Central memory CD8-positive, alpha-beta T cell (primary cell): ENCODE results near the gene GALNT10.

Experiments used
- ATAC-seq: fragments of 150-1000 bp; cut with Tn5 transposase; replicated peaks from 2 replicates; pipeline ENCODE4 v1.10.0; 2022; ENCODE audit warnings: mild to moderate bottlenecking, moderate FRiP score, moderate number of reproducible peaks; ENCODE audit not compliant: poor library complexity, severe bottlenecking; ENCODE audit errors: extremely low read depth
- DNase-seq, 2 donors: peaks; one replicate each; pipeline ENCODE4 v3.0.0; 2021; ENCODE audit warnings: low spot score in 2 of 2
- H3K27ac Mint-ChIP-seq: one replicate; pipeline ENCODE4 v1.8.0; 2022; ENCODE audit warnings: low read depth, mild to moderate bottlenecking, moderate library complexity, mixed read lengths
- H3K27me3 Mint-ChIP-seq: one replicate; pipeline ENCODE4 v1.8.0; 2022; ENCODE audit warnings: mixed read lengths
- H3K36me3 Mint-ChIP-seq: one replicate; pipeline ENCODE4 v1.8.0; 2022; ENCODE audit warnings: mild to moderate bottlenecking, moderate library complexity, mixed read lengths; ENCODE audit not compliant: insufficient read depth
- H3K4me1 Mint-ChIP-seq: one replicate; pipeline ENCODE4 v1.8.0; 2022; ENCODE audit warnings: mixed read lengths
- H3K4me3 Mint-ChIP-seq: one replicate; pipeline ENCODE4 v1.8.0; 2022; ENCODE audit warnings: mild to moderate bottlenecking, moderate library complexity, mixed read lengths
- H3K9me3 Mint-ChIP-seq: one replicate; pipeline ENCODE4 v1.8.0; 2022; ENCODE audit warnings: mixed read lengths

Gene GALNT10

GRCh38 chr5:154214371-154215106 lies 24.0 kb downstream of the GALNT10 start:
- Mint-ChIP-seq H3K4me1 (peaks cover 48% of the 10 kb centered on the region), H3K27me3 (no peaks in the 10 kb centered on the region), H3K4me3 (no peak overlapping the region), H3K36me3 (peaks cover 4% of the 10 kb centered on the region), H3K9me3 (no peaks in the 10 kb centered on the region), H3K27ac (peak overlapping the region; percentile 64)
- no peak for DNase-seq
- no peak for ATAC-seq

GRCh38 chr5:154215571-154216325 lies 25.2 kb downstream of the GALNT10 start:
- ATAC-seq (no peak), DNase-seq (no peak)
- Mint-ChIP-seq H3K4me1 (peaks cover 49% of the 10 kb centered on the region), H3K4me3 (no peak overlapping the region), H3K36me3 (peaks cover 10% of the 10 kb centered on the region), H3K27me3 (no peaks in the 10 kb centered on the region), H3K9me3 (no peaks in the 10 kb centered on the region), H3K27ac (no peak overlapping the region)

GRCh38 chr5:154217462-154217861 lies 26.9 kb downstream of the GALNT10 start:
- H3K4me3 Mint-ChIP-seq: no peak overlapping the region
- no peak for DNase-seq
- no peaks in the 10 kb centered on the region for H3K9me3 Mint-ChIP-seq
- peaks cover 54% of the 10 kb centered on the region for H3K4me1 Mint-ChIP-seq
- H3K27me3 Mint-ChIP-seq: no peaks in the 10 kb centered on the region
- peaks cover 12% of the 10 kb centered on the region for H3K36me3 Mint-ChIP-seq
- ATAC-seq: no peak
- no peak overlapping the region for H3K27ac Mint-ChIP-seq

- Mint-ChIP-seq H3K9me3 (no peaks in the 10 kb centered on the region), H3K36me3 (peaks cover 15% of the 10 kb centered on the region), H3K27ac (peak overlapping the region; percentile 87), H3K4me1 (peaks cover 66% of the 10 kb centered on the region), H3K4me3 (no peak overlapping the region), H3K27me3 (no peaks in the 10 kb centered on the region)
- no peak for DNase-seq
- no peak for ATAC-seq
Observed at GRCh38 chr5:154218786-154219185, 28.3 kb downstream of the GALNT10 start.

GRCh38 chr5:154220625-154221024 lies 30.1 kb downstream of the GALNT10 start:
- no peak overlapping the region for H3K27ac Mint-ChIP-seq
- H3K9me3 Mint-ChIP-seq: no peaks in the 10 kb centered on the region
- ATAC-seq (no peak), DNase-seq (no peak)
- peaks cover 16% of the 10 kb centered on the region for H3K36me3 Mint-ChIP-seq
- H3K27me3 Mint-ChIP-seq: no peaks in the 10 kb centered on the region
- no peak overlapping the region for H3K4me3 Mint-ChIP-seq
- H3K4me1 Mint-ChIP-seq: peaks cover 62% of the 10 kb centered on the region

- Mint-ChIP-seq H3K4me3 (no peak overlapping the region), H3K27ac (peak overlapping the region; percentile 96), H3K36me3 (peaks cover 17% of the 10 kb centered on the region), H3K9me3 (no peaks in the 10 kb centered on the region), H3K4me1 (peaks cover 57% of the 10 kb centered on the region), H3K27me3 (no peaks in the 10 kb centered on the region)
- ATAC-seq: peak; percentile 97
- peak in 1 of 2 donors; percentile 47 for DNase-seq
Observed at GRCh38 chr5:154221371-154221896, 30.9 kb downstream of the GALNT10 start.

GRCh38 chr5:154222414-154222813 lies 31.9 kb downstream of the GALNT10 start:
- no peak for DNase-seq
- Mint-ChIP-seq H3K27me3 (no peaks in the 10 kb centered on the region), H3K4me3 (no peak overlapping the region), H3K4me1 (peaks cover 49% of the 10 kb centered on the region), H3K27ac (peak overlapping the region; percentile 96), H3K36me3 (peaks cover 19% of the 10 kb centered on the region), H3K9me3 (no peaks in the 10 kb centered on the region)
- ATAC-seq: no peak

- Mint-ChIP-seq H3K4me3 (no peak overlapping the region), H3K27ac (peak overlapping the region; percentile 96), H3K4me1 (peaks cover 58% of the 10 kb centered on the region), H3K27me3 (no peaks in the 10 kb centered on the region), H3K9me3 (no peaks in the 10 kb centered on the region), H3K36me3 (peaks cover 19% of the 10 kb centered on the region)
- DNase-seq (no peak), ATAC-seq (no peak)
Observed at GRCh38 chr5:154223320-154223719, 32.8 kb downstream of the GALNT10 start.

- H3K36me3 Mint-ChIP-seq: peaks cover 11% of the 10 kb centered on the region
- DNase-seq (no peak), ATAC-seq (no peak)
- H3K9me3 Mint-ChIP-seq: no peaks in the 10 kb centered on the region
- no peak overlapping the region for H3K4me3 Mint-ChIP-seq
- peaks cover 45% of the 10 kb centered on the region for H3K4me1 Mint-ChIP-seq
- H3K27ac Mint-ChIP-seq: no peak overlapping the region
- no peaks in the 10 kb centered on the region for H3K27me3 Mint-ChIP-seq
Observed at GRCh38 chr5:154227090-154227489, 36.6 kb downstream of the GALNT10 start.

- ATAC-seq (no peak), DNase-seq (no peak)
- no peaks in the 10 kb centered on the region for H3K27me3 Mint-ChIP-seq
- no peak overlapping the region for H3K27ac Mint-ChIP-seq
- no peaks in the 10 kb centered on the region for H3K9me3 Mint-ChIP-seq
- peak overlapping the region; percentile 23 for H3K4me3 Mint-ChIP-seq
- peaks cover 45% of the 10 kb centered on the region for H3K4me1 Mint-ChIP-seq
- H3K36me3 Mint-ChIP-seq: peaks cover 8% of the 10 kb centered on the region
Observed at GRCh38 chr5:154228696-154229095, 38.2 kb downstream of the GALNT10 start.

- peaks cover 52% of the 10 kb centered on the region for H3K4me1 Mint-ChIP-seq
- ATAC-seq (no peak), DNase-seq (no peak)
- H3K9me3 Mint-ChIP-seq: no peaks in the 10 kb centered on the region
- no peak overlapping the region for H3K27ac Mint-ChIP-seq
- no peaks in the 10 kb centered on the region for H3K27me3 Mint-ChIP-seq
- H3K36me3 Mint-ChIP-seq: peaks cover 8% of the 10 kb centered on the region
- no peak overlapping the region for H3K4me3 Mint-ChIP-seq
Observed at GRCh38 chr5:154230526-154230925, 40.0 kb downstream of the GALNT10 start.

- ATAC-seq: no peak
- no peak overlapping the region for H3K27ac Mint-ChIP-seq
Observed at GRCh38 chr5:154234551-154234950, 44.0 kb downstream of the GALNT10 start.

GRCh38 chr5:154236011-154236410 lies 45.5 kb downstream of the GALNT10 start:
- H3K36me3 Mint-ChIP-seq: peaks cover 2% of the 10 kb centered on the region
- ATAC-seq (no peak), DNase-seq (no peak)
- H3K9me3 Mint-ChIP-seq: no peaks in the 10 kb centered on the region
- H3K27ac Mint-ChIP-seq: no peak overlapping the region
- H3K4me1 Mint-ChIP-seq: peaks cover 65% of the 10 kb centered on the region
- H3K27me3 Mint-ChIP-seq: no peaks in the 10 kb centered on the region
- no peak overlapping the region for H3K4me3 Mint-ChIP-seq

More at GRCh38 chr5:154234551-154234950, 44.0 kb downstream of the GALNT10 start:
- no peaks in the 10 kb centered on the region for H3K9me3 Mint-ChIP-seq
- H3K27me3 Mint-ChIP-seq: no peaks in the 10 kb centered on the region
- H3K4me1 Mint-ChIP-seq: peaks cover 59% of the 10 kb centered on the region
- H3K4me3 Mint-ChIP-seq: no peak overlapping the region
- DNase-seq: no peak
- peaks cover 4% of the 10 kb centered on the region for H3K36me3 Mint-ChIP-seq
